HepG2 (cell line): ENCODE results near the gene DCAF6.
"Not testable (repeated sequence)": the region's sequence is repeated elsewhere in the genome, so short reads cannot be mapped to it uniquely, and the experiment has no call there.

Experiments used
- ADNP ChIP-seq: sonication (generic); formaldehyde crosslinking; IDR thresholded peaks from 2 replicates; pipeline ENCODE4 v1.4.0; 2020; ENCODE audit warnings: missing genetic modification reagents
- DNMT1 ChIP-seq: sonication (generic); formaldehyde crosslinking; IDR thresholded peaks from 2 replicates; pipeline ENCODE4 v1.5.1; 2020; ENCODE audit warnings: mild to moderate bottlenecking, missing genetic modification reagents
- ELF1 ChIP-seq: sonication (generic); formaldehyde crosslinking; IDR thresholded peaks from 2 replicates; pipeline ENCODE4 v1.4.0; 2020; ENCODE audit warnings: missing genetic modification reagents
- MED8 ChIP-seq: sonication (generic); formaldehyde crosslinking; IDR thresholded peaks from 2 replicates; pipeline ENCODE4 v1.8.1; 2023; ENCODE audit warnings: mild to moderate bottlenecking, missing genetic modification reagents; ENCODE audit not compliant: insufficient replicate concordance
- PITX1 ChIP-seq: sonication (generic); formaldehyde crosslinking; IDR thresholded peaks from 2 replicates; pipeline ENCODE4 v1.5.1; 2020; ENCODE audit warnings: mild to moderate bottlenecking, missing genetic modification reagents
- ZNF253 ChIP-seq: sonication (generic); formaldehyde crosslinking; IDR thresholded peaks from 2 replicates; pipeline ENCODE4 v1.8.0; 2022; ENCODE audit warnings: mild to moderate bottlenecking, missing genetic modification reagents, borderline replicate concordance
- ZNF619 ChIP-seq: sonication (generic); formaldehyde crosslinking; IDR thresholded peaks from 2 replicates; pipeline ENCODE4 v1.4.0; 2020; ENCODE audit warnings: mild to moderate bottlenecking, missing genetic modification reagents
- ZSCAN30 ChIP-seq: sonication (generic); formaldehyde crosslinking; IDR thresholded peaks from 2 replicates; pipeline ENCODE4 v1.5.0; 2020; ENCODE audit warnings: mild to moderate bottlenecking, missing genetic modification reagents
- TF ChIP-seq, protein P1 (sequence below): sonication (generic); formaldehyde crosslinking; IDR thresholded peaks from 2 replicates; pipeline ENCODE4 v1.5.0; 2020; ENCODE audit warnings: mild to moderate bottlenecking, missing genetic modification reagents, moderate library complexity
- TF ChIP-seq, protein P2 (sequence below): IDR thresholded peaks from 2 replicates; pipeline ENCODE4 v1.6.1; 2012; ENCODE audit warnings: low read length, improper control_type of control experiment
- TF ChIP-seq, protein P3 (sequence below): sonication (generic); formaldehyde crosslinking; IDR thresholded peaks from 2 replicates; pipeline ENCODE4 v1.4.0; 2020; ENCODE audit warnings: missing genetic modification reagents

DNA sequence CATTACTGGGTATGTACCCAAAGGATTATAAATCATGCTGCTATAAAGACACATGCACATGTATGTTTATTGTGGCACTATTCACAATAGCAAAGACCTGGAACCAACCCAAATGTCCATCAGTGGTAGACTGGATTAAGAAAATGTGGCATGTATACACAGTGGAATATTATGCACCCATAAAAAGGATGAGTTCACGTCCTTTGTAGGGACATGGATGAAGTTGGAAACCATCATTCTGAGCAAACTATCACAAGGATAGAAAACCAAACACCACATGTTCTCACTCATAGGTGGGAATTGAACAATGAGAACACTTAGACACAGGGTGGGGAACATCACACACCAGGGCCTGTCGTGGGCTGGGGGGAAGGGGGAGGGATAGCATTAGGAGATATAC is 49.3 kb upstream of the DCAF6 start:
- not testable (repeated sequence) for TF ChIP-seq ZSCAN30; ELF1; PITX1 (CRISPR knock-in tag); ZNF253 (CRISPR knock-in tag); DNMT1; ADNP (CRISPR knock-in tag); MED8 (CRISPR knock-in tag); ZNF619
- TF ChIP-seq, protein P1, sequence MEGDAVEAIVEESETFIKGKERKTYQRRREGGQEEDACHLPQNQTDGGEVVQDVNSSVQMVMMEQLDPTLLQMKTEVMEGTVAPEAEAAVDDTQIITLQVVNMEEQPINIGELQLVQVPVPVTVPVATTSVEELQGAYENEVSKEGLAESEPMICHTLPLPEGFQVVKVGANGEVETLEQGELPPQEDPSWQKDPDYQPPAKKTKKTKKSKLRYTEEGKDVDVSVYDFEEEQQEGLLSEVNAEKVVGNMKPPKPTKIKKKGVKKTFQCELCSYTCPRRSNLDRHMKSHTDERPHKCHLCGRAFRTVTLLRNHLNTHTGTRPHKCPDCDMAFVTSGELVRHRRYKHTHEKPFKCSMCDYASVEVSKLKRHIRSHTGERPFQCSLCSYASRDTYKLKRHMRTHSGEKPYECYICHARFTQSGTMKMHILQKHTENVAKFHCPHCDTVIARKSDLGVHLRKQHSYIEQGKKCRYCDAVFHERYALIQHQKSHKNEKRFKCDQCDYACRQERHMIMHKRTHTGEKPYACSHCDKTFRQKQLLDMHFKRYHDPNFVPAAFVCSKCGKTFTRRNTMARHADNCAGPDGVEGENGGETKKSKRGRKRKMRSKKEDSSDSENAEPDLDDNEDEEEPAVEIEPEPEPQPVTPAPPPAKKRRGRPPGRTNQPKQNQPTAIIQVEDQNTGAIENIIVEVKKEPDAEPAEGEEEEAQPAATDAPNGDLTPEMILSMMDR, result not testable (repeated sequence)
- TF ChIP-seq, protein P2, sequence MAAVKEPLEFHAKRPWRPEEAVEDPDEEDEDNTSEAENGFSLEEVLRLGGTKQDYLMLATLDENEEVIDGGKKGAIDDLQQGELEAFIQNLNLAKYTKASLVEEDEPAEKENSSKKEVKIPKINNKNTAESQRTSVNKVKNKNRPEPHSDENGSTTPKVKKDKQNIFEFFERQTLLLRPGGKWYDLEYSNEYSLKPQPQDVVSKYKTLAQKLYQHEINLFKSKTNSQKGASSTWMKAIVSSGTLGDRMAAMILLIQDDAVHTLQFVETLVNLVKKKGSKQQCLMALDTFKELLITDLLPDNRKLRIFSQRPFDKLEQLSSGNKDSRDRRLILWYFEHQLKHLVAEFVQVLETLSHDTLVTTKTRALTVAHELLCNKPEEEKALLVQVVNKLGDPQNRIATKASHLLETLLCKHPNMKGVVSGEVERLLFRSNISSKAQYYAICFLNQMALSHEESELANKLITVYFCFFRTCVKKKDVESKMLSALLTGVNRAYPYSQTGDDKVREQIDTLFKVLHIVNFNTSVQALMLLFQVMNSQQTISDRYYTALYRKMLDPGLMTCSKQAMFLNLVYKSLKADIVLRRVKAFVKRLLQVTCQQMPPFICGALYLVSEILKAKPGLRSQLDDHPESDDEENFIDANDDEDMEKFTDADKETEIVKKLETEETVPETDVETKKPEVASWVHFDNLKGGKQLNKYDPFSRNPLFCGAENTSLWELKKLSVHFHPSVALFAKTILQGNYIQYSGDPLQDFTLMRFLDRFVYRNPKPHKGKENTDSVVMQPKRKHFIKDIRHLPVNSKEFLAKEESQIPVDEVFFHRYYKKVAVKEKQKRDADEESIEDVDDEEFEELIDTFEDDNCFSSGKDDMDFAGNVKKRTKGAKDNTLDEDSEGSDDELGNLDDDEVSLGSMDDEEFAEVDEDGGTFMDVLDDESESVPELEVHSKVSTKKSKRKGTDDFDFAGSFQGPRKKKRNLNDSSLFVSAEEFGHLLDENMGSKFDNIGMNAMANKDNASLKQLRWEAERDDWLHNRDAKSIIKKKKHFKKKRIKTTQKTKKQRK, result not testable (repeated sequence)
- TF ChIP-seq, protein P3, sequence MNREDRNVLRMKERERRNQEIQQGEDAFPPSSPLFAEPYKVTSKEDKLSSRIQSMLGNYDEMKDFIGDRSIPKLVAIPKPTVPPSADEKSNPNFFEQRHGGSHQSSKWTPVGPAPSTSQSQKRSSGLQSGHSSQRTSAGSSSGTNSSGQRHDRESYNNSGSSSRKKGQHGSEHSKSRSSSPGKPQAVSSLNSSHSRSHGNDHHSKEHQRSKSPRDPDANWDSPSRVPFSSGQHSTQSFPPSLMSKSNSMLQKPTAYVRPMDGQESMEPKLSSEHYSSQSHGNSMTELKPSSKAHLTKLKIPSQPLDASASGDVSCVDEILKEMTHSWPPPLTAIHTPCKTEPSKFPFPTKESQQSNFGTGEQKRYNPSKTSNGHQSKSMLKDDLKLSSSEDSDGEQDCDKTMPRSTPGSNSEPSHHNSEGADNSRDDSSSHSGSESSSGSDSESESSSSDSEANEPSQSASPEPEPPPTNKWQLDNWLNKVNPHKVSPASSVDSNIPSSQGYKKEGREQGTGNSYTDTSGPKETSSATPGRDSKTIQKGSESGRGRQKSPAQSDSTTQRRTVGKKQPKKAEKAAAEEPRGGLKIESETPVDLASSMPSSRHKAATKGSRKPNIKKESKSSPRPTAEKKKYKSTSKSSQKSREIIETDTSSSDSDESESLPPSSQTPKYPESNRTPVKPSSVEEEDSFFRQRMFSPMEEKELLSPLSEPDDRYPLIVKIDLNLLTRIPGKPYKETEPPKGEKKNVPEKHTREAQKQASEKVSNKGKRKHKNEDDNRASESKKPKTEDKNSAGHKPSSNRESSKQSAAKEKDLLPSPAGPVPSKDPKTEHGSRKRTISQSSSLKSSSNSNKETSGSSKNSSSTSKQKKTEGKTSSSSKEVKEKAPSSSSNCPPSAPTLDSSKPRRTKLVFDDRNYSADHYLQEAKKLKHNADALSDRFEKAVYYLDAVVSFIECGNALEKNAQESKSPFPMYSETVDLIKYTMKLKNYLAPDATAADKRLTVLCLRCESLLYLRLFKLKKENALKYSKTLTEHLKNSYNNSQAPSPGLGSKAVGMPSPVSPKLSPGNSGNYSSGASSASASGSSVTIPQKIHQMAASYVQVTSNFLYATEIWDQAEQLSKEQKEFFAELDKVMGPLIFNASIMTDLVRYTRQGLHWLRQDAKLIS (CRISPR knock-in tag), result not testable (repeated sequence)
